OCI-LY3 (cell line): ENCODE results near the gene BST1.

Experiments used
- EZH2phosphoT487 ChIP-seq: fragments of 200-600 bp; shearing (Covaris generic); IDR thresholded peaks from 2 replicates; pipeline ENCODE4 v1.6.1; 2018; ENCODE audit warnings: antibody characterized with exemption, mixed run types, low read depth
- TF ChIP-seq, protein P1 (sequence below): fragments of 200-600, 300-600 bp; sonication (generic); IDR thresholded peaks from 2 replicates; pipeline ENCODE4 v1.5.1; 2014; ENCODE audit warnings: antibody characterized with exemption, low read length, low read depth

DNA sequence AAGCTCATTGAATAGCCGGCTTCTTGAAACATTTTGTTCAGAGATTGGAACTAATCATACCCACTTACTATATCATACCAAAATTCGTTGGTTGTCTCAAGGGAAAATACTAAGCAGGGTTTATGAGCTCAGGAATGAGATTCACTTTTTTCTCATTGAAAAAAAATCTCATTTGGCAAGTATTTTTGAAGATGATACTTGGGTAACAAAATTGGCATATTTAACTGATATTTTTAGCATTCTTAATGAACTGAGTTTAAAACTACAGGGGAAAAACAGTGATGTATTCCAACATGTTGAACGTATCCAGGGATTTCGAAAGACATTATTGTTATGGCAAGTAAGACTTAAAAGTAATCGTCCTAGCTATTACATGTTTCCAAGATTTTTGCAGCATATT lies 14.8 kb upstream of the BST1 start:
- no peak for TF ChIP-seq EZH2phosphoT487
- TF ChIP-seq, protein P1, sequence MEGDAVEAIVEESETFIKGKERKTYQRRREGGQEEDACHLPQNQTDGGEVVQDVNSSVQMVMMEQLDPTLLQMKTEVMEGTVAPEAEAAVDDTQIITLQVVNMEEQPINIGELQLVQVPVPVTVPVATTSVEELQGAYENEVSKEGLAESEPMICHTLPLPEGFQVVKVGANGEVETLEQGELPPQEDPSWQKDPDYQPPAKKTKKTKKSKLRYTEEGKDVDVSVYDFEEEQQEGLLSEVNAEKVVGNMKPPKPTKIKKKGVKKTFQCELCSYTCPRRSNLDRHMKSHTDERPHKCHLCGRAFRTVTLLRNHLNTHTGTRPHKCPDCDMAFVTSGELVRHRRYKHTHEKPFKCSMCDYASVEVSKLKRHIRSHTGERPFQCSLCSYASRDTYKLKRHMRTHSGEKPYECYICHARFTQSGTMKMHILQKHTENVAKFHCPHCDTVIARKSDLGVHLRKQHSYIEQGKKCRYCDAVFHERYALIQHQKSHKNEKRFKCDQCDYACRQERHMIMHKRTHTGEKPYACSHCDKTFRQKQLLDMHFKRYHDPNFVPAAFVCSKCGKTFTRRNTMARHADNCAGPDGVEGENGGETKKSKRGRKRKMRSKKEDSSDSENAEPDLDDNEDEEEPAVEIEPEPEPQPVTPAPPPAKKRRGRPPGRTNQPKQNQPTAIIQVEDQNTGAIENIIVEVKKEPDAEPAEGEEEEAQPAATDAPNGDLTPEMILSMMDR = no peak
